Sigmoid colon (tissue), 7 donors: ENCODE measurements around the gene SCAF11. TPM values are rescaled to one million over a fixed set of nuclear protein-coding genes. Genes with fewer than 3 reads are reported as not detected.
"Not testable (repeated sequence)": the region's sequence is repeated elsewhere in the genome, so short reads cannot be mapped to it uniquely, and the experiment has no call there.

ENCODE experiments used
- DNase-seq: peaks from one replicate; pipeline ENCODE4 v3.0.0-alpha.2; 2019
- H3K27ac ChIP-seq, 4 donors: fragments of 200-600 bp; sonication (generic); one replicate each; pipeline ENCODE4 v1.5.1; 2016 to 2019; ENCODE audit warnings: mild to moderate bottlenecking in 1 of 4
- H3K27me3 ChIP-seq, 3 donors: fragments of 200-600 bp; sonication (generic); one replicate each; pipeline ENCODE4 v1.5.1; 2019; ENCODE audit warnings: mild to moderate bottlenecking in 1 of 3
- H3K36me3 ChIP-seq, 4 donors: fragments of 200-600 bp; sonication (generic); one replicate each; pipeline ENCODE4 v1.5.1; 2016 to 2019
- H3K4me1 ChIP-seq, 4 donors: fragments of 200-600 bp; sonication (generic); one replicate each; pipeline ENCODE4 v1.5.1; 2017 to 2019
- H3K4me3 ChIP-seq, 4 donors: fragments of 200-600 bp; sonication (generic); one replicate each; pipeline ENCODE4 v1.5.1; 2017 to 2019; ENCODE audit warnings: mild to moderate bottlenecking in 2 of 4, moderate library complexity in 1 of 4
- H3K9me3 ChIP-seq, 4 donors: fragments of 200-600 bp in 3 of 4; sonication (generic) in 3 of 4; one replicate each; pipeline versions ENCODE4 v1.5.1 to v1.6.1; 2013 to 2019
- EP300 ChIP-seq, 4 donors: sonication (generic); formaldehyde crosslinking; IDR thresholded peaks; one replicate each; pipeline ENCODE4 v1.6.1; 2017; ENCODE audit warnings: antibody characterized with exemption in 4 of 4
- POLR2A ChIP-seq, 2 donors: fragments of 450-650 bp; IDR thresholded peaks; one replicate each; pipeline ENCODE4 v1.6.1; 2016; ENCODE audit warnings: antibody characterized with exemption in 2 of 2, mild to moderate bottlenecking in 2 of 2, moderate library complexity in 2 of 2
- POLR2AphosphoS5 ChIP-seq, 4 donors: sonication (generic); formaldehyde crosslinking; IDR thresholded peaks; one replicate each; pipeline ENCODE4 v1.6.1; 2017; ENCODE audit warnings: antibody characterized with exemption in 4 of 4
- WGBS, 2 donors: extraction: QIAGEN DNeasy Blood & Tissue Kit; methylation state at CpG; one replicate each; pipeline ENCODE4 v1.1.7; 2013; 5-methylcytosine and 5-hydroxymethylcytosine counted together
- intact Hi-C: fragments of 100-400 bp; cut with DNase I; formaldehyde crosslinking; loops from one replicate; pipeline ENCODE4 v1.15.1; 2023
- polyA plus RNA-seq, 3 donors: library from polyadenylated mRNA; stranded (reverse); fragments of 200-250 nt; gene quantifications; one replicate each; pipeline ENCODE4 v1.2.3, GENCODE V29; 2013
- total RNA-seq, 4 donors: library from RNA; depleted of rRNA; stranded (reverse); fragments of >200 nt; gene quantifications; one replicate each; pipeline ENCODE4 v1.1.0, GENCODE V29; 2016
- TF ChIP-seq, protein P1 (sequence below), 4 experiments: fragments of 450-650 bp in 3 of 4; fragments of 200-600 bp in 1 of 4; IDR thresholded peaks; one replicate each; pipeline ENCODE4 v1.5.1; 2016 to 2019; ENCODE audit warnings: antibody characterized with exemption in 4 of 4, mild to moderate bottlenecking in 3 of 4, moderate library complexity in 2 of 4
- donor health status: healthy with polysubstance abuse.
- donor health status: Bipolar disorder and iron deficiency.
- donor health status: healthy.

The SCAF11 gene, protein sequence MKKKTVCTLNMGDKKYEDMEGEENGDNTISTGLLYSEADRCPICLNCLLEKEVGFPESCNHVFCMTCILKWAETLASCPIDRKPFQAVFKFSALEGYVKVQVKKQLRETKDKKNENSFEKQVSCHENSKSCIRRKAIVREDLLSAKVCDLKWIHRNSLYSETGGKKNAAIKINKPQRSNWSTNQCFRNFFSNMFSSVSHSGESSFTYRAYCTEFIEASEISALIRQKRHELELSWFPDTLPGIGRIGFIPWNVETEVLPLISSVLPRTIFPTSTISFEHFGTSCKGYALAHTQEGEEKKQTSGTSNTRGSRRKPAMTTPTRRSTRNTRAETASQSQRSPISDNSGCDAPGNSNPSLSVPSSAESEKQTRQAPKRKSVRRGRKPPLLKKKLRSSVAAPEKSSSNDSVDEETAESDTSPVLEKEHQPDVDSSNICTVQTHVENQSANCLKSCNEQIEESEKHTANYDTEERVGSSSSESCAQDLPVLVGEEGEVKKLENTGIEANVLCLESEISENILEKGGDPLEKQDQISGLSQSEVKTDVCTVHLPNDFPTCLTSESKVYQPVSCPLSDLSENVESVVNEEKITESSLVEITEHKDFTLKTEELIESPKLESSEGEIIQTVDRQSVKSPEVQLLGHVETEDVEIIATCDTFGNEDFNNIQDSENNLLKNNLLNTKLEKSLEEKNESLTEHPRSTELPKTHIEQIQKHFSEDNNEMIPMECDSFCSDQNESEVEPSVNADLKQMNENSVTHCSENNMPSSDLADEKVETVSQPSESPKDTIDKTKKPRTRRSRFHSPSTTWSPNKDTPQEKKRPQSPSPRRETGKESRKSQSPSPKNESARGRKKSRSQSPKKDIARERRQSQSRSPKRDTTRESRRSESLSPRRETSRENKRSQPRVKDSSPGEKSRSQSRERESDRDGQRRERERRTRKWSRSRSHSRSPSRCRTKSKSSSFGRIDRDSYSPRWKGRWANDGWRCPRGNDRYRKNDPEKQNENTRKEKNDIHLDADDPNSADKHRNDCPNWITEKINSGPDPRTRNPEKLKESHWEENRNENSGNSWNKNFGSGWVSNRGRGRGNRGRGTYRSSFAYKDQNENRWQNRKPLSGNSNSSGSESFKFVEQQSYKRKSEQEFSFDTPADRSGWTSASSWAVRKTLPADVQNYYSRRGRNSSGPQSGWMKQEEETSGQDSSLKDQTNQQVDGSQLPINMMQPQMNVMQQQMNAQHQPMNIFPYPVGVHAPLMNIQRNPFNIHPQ (N-terminal part only)
- 100 to 1,000 TPM; 116 to 165 (median 127) TPM for total RNA-seq
- polyA plus RNA-seq: 10 to 100 TPM; 27.6 to 37.5 (median 30.7) TPM

DNA sequence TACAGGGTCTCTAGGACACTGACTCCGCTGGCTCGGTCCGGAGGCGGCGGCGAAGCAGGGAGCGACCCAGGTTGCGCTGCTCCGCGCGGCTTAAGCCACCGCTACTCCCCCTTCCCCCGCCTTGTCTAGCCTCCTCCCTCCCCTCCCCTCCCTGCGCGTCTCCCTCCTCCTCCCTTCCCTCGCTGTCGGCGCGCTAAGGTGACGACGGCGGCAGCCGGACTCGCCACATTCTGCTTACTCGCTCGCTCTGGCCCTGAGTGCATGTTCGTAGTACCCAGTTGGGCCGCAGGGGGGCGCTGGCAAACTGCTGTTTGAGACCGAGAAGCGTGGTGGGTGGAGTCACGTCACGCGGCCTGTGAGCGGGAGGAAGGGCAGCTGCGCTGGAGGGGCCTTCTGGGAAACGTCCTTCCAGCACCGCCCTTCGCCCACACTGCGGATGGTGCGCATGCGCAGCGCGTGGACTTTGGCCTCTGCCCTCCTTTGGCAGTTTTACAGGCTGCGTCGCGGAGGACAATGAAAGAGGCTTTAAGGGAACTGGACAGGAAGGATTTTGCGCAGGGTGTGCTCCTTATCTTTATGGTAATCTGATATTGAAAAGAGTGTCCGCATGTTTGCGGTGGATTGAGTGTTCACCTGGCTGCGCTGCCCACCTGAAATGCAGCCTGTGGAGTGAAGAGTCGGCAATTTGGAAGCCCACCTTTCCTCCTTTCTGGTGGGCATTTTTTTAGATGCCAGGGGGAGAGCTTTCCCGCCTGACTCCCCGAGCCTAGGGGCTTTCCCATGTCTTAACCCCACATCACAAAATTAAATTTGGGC lies at the start of gene SCAF11:
Gene SCAF11 (minus strand): TSS at position 107 of the 816 bp plus-strand sequence. CDS start 26,407 bp downstream, outside the sequence.
- H3K4me3 ChIP-seq: peak within 1 kb of the TSS; percentile 71 to 92 (median 82)
- 0% methylated on average over 54 of the region's 54 CpGs for WGBS, 2 donors
- H3K9me3 ChIP-seq: no peaks in the 10 kb centered on the region
- peak within 1 kb of the TSS; percentile 96 to 99 (median 98) for H3K27ac ChIP-seq
- TF ChIP-seq EP300 (IDR thresholded peaks at IDR 0.05) (peak in 2 of 4 donors; percentile 22 to 80), POLR2AphosphoS5 (IDR thresholded peaks at IDR 0.05) (peak; percentile 90 to 98 (median 94)), POLR2A (IDR thresholded peaks at IDR 0.05) (peak; percentile 90 to 95)
- TF ChIP-seq, protein P1, sequence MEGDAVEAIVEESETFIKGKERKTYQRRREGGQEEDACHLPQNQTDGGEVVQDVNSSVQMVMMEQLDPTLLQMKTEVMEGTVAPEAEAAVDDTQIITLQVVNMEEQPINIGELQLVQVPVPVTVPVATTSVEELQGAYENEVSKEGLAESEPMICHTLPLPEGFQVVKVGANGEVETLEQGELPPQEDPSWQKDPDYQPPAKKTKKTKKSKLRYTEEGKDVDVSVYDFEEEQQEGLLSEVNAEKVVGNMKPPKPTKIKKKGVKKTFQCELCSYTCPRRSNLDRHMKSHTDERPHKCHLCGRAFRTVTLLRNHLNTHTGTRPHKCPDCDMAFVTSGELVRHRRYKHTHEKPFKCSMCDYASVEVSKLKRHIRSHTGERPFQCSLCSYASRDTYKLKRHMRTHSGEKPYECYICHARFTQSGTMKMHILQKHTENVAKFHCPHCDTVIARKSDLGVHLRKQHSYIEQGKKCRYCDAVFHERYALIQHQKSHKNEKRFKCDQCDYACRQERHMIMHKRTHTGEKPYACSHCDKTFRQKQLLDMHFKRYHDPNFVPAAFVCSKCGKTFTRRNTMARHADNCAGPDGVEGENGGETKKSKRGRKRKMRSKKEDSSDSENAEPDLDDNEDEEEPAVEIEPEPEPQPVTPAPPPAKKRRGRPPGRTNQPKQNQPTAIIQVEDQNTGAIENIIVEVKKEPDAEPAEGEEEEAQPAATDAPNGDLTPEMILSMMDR (IDR thresholded peaks at IDR 0.05): peak; percentile 89 to 99 (median 96)
- peaks cover 0 to 45% (median 36%) of the 10 kb centered on the region in 4 donors for H3K4me1 ChIP-seq
- H3K36me3 ChIP-seq: no peaks in the 10 kb centered on the region
- intact Hi-C loops: loop anchor here (1.0 to 10.0 kb wide), 6 partner anchors 82 to 942 kb away; partner anchors contain the start of genes SLC38A1 and SLC38A2
- DNase-seq: peak; percentile 100
- no peaks in the 10 kb centered on the region for H3K27me3 ChIP-seq

DNA sequence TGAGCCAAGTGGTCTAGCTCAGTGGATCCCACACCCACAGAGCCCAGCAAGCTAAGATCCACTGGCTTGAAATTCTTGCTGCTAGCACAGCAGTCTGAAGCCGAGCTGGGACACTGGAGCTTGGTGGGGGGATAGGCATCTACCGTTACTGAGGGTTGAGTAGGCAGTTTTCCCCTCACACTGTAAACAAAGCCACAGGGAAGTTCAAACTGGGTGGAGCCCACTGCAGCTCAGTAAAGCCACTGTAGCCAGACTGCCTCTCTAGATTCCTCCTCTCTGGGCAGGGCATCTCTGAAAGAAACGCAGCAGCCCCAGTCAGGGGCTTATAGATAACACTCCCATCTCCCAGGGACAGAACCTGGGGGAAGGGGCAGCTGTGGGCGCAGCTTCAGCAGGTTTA lies 46.7 kb upstream of the SCAF11 start:
- H3K27ac ChIP-seq, H3K9me3 ChIP-seq, H3K4me1 ChIP-seq, DNase-seq, H3K4me3 ChIP-seq, H3K36me3 ChIP-seq, H3K27me3 ChIP-seq, intact Hi-C loops: not testable (repeated sequence)
- WGBS, 2 donors: 21 to 36% methylated on average over 4 of the region's 4 CpGs

DNA sequence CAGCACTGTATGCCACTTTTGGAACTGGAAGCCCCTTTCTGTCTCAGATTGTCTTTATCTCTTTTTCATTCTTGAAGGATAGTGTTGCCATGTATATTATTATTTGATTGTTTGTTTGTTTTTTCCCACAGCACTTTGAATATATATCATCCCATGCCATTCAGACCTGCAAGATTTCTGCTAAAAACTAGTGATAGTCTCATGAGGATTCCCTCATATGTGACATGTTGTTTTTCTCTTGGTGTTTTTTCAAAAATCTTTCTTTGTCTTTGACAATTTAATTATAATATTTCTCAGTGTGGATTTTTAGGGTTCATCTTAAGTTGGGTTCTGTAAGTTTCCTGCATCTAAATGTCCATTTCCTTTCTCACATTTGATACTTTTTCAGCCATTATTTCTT lies 36.8 kb upstream of the SCAF11 start:
- H3K9me3 ChIP-seq: peaks cover 0 to 25% (median 5%) of the 10 kb centered on the region in 4 donors
- intact Hi-C loops: no loop called here
- TF ChIP-seq POLR2AphosphoS5 (IDR thresholded peaks at IDR 0.05) (no peak), EP300 (IDR thresholded peaks at IDR 0.05) (no peak), POLR2A (IDR thresholded peaks at IDR 0.05) (no peak)
- TF ChIP-seq, protein P1 (IDR thresholded peaks at IDR 0.05): no peak

DNA sequence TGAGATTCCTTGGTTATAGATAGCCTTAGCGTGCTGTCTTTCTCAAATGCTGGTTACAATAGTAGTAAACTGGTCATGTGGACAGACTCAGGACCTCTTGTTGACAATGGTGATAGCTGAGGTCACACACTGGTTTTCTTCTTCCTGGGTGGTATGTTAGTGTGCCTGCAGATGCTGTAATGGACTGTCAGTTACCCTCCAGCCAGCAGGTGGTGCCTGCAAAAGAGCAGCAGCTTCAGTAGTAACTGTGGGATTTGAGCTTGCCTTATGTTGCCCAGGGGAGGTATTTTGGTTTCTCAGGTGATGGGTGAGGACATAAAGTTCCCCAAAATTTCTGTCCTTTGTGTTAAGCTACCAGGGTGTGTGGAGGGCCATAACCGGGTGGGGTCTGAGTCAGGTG lies 33.7 kb upstream of the SCAF11 start:
- no peak for DNase-seq
- Histone ChIP-seq H3K27ac (no peak overlapping the region), H3K36me3 (no peaks in the 10 kb centered on the region), H3K4me3 (no peak overlapping the region), H3K9me3 (peaks cover 0 to 25% (median 8%) of the 10 kb centered on the region in 4 donors), H3K27me3 (no peaks in the 10 kb centered on the region), H3K4me1 (no peaks in the 10 kb centered on the region)
- 84 to 85% methylated on average over 2 of the region's 2 CpGs for WGBS, 2 donors
- TF ChIP-seq, protein P1 (IDR thresholded peaks at IDR 0.05): no peak
- TF ChIP-seq POLR2A (IDR thresholded peaks at IDR 0.05) (no peak), EP300 (IDR thresholded peaks at IDR 0.05) (no peak), POLR2AphosphoS5 (IDR thresholded peaks at IDR 0.05) (no peak)
- intact Hi-C loops: no loop called here

More for the DNA sequence above, 36.8 kb upstream of the SCAF11 start:
- Histone ChIP-seq H3K36me3 (no peaks in the 10 kb centered on the region), H3K4me1 (no peaks in the 10 kb centered on the region), H3K27me3 (no peaks in the 10 kb centered on the region), H3K27ac (no peak overlapping the region), H3K4me3 (no peak overlapping the region)
- DNase-seq: no peak
